HG02571 (cell line): ENCODE results near the gene CNTNAP5.
"Not testable (repeated sequence)": the region's sequence is repeated elsewhere in the genome, so short reads cannot be mapped to it uniquely, and the experiment has no call there.

Source experiments
- ATAC-seq: cut with Tn5 transposase; IDR thresholded peaks from one replicate; pipeline ENCODE4 v1.9.1; 2021; ENCODE audit warnings: mild to moderate bottlenecking, moderate library complexity; ENCODE audit not compliant: unreplicated experiment

CNTNAP5 gene

DNA sequence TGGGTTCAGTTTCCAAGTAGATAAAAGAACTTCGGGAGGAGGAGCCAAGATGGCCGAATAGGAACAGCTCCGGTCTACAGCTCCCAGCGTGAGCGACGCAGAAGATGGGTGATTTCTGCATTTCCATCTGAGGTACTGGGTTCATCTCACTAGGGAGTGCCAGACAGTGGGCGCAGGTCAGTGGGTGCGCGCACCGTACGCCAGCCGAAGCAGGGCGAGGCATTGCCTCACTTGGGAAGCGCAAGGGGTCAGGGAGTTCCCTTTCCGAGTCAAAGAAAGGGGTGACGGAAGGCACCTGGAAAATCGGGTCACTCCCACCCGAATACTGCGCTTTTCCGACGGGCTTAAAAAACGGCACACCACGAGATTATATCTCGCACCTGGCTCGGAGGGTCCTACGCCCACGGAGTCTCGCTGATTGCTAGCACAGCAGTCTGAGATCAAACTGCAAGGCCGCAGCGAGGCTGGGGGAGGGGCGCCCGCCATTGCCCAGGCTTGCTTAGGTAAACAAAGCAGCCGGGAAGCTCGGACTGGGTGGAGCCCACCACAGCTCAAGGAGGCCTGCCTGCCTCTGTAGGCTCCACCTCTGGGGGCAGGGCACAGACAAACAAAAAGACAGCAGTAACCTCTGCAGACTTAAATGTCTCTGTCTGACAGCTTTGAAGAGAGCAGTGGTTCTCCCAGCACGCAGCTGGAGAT lies 382.9 kb downstream of the CNTNAP5 start:
- ATAC-seq: not testable (repeated sequence)

- ATAC-seq: no peak
Observed at GRCh38 chr2:124424074-124424473, 399.0 kb downstream of the CNTNAP5 start.

GRCh38 chr2:124426122-124426521 lies 401.0 kb downstream of the CNTNAP5 start:
- no peak for ATAC-seq

DNA sequence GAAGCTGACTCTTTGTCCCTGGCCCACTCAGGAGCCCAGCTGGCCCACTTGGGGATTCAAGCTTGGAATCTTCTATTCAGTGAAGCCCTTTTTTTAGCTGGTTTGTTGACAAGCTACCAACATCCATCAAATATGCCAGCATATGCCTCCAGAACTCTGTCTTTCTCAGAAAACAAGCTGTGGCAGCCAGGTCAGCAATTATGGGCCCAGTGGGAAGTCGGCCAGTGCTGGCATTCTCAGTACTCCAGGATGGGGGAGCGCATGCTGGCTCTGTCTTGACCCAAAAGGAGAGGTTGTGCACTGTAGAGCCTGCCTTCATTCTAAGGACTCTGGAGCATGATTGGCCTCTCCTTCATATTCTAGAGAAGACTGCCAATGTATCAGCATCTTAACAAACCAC lies 401.5 kb downstream of the CNTNAP5 start:
- no peak for ATAC-seq

- ATAC-seq: no peak
Observed at GRCh38 chr2:124437811-124438210, 412.7 kb downstream of the CNTNAP5 start.

DNA sequence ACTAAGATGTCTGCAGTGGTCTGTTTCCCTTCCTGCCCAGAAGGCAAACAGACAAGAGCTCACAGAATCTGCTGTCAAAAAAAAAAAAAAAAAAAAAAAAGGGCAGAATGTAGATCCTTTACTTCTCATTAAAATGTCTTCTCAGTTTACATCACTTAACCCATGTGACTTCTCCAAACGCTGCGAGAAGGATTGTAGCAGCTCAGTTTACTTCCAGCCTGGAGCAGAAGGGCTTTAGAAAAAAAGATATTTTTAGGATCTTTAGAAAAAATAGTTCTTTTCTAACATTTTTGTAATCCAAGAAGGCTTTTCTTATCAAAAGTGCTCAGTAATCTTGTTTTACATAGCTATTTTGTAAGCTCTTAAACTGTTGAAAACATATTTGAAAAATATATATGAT lies 425.4 kb downstream of the CNTNAP5 start:
- ATAC-seq: no peak

DNA sequence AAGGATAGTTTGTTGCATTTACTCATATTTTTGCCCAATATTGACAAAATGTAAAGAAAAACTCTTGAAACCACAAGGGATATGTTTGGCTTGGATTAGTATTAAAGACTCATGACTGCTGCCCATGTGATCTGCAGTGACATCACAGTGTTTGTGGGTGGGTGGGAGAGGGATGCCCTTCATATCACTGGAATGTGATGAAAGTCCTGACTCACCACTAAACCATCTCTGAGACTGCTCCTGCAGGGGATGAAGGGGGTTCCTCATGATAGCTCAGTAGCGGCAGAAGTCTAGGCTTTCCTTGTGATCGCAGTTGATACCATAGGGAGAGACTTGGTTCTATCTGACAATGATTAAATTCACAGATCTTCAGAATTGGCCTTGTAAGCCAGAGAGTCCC lies 451.2 kb downstream of the CNTNAP5 start:
- ATAC-seq: no peak

- ATAC-seq: no peak
Observed at GRCh38 chr2:124478761-124479160, 453.7 kb downstream of the CNTNAP5 start.

DNA sequence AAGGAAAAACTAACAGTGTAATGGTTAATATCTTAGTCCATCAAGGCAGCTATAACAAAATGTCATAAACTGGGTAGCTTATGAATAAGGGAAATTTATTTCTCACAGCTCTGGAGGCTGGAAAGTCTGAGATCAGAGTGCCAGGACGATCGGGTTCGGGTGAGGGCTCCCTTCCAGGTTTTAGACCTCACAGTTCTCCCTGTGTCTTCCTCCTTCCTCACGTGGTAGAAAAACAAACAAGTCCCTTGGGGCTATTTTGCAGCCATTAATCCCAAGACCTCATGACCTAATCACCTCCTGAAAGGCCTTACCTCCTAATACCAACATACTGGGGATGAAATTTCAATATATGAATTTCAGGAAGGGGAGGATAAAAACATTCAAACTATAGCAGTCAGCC lies 455.9 kb downstream of the CNTNAP5 start:
- no peak for ATAC-seq

- ATAC-seq: no peak
Observed at GRCh38 chr2:124482044-124482443, 457.0 kb downstream of the CNTNAP5 start.

DNA sequence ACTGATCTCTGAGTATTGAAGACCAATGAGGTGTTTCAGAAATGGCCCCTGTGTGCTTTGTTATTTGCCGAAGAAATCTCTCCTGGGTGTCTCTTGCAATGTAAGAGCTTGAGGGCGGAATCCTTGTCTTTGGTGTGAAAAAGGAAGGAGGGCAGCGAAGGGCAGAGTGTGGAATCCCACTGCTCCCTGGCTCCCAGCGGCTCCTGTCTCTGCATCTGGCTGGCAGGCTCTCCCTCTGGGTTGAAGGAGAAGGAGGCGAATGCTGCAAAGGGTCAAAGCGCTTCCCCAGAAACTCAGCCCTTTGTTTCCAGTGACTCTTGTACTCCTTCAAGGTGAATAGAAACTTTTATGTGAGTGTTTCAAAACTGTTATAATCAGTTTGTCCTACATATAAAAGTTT lies 457.5 kb downstream of the CNTNAP5 start:
- ATAC-seq: no peak

DNA sequence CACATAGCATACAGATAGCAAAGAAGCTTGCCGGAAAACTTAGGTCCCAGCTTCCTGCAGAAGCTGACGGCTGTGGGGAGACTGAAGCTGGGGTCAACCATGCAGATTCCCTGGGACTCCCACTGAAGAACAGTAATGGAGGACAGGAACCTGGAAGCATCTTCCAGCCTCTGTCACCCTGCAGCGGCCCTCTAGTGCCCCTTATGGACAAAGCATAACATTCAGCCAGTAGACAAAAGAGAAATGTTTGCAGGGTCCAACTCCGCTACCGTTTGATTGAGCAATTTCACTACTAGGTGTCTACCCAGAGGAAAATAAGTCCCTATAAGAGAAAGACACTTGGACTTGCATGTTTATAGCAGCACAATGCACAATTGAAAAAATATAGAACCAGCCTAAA lies 460.6 kb downstream of the CNTNAP5 start:
- ATAC-seq: no peak

DNA sequence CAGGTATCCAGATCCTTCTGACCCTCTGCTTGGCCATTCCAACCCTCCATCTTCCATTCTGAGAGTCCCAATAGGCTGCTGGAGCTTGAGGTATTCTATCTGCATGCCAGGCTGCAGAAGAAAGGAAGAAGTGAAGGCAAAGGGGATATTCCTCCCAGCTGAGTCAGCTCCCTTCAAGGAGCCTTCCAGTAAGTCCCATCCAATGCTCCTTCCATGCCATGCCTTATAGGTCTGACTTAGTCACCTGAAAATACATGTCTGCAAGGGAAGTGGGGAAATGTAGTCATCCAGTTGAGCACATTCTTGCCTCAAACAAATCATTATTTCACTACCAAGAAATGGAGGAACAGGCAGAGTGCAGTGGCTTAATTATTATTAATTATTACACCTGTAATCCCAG lies 464.6 kb downstream of the CNTNAP5 start:
- no peak for ATAC-seq

DNA sequence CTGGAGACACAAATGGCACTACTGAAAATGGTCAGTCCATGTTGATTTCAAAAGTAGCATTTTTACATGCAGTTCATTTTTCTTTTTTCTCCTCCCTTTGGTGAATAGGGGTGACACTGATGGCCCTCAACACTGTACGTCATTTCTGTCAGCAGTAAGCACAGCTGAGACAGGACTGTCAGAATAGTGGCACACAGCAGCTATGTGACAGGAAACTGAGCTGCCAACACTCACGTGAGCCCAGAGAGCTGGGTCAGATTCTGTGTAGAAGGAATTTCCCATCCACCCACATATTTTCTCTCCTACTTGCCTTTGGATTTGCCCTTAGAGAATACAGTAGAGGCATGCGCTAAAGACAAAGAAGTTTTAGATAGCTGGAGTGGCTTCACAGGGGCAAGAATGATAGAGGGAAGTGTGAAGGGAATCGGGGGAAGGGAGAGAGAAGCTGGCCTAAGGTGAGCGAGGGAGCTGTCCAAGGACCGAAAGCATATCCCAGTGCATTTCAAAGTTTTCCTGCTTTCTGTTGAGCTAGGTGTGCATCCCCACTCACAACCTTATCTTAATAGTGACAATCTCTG lies 476.6 kb downstream of the CNTNAP5 start:
- ATAC-seq: no peak

DNA sequence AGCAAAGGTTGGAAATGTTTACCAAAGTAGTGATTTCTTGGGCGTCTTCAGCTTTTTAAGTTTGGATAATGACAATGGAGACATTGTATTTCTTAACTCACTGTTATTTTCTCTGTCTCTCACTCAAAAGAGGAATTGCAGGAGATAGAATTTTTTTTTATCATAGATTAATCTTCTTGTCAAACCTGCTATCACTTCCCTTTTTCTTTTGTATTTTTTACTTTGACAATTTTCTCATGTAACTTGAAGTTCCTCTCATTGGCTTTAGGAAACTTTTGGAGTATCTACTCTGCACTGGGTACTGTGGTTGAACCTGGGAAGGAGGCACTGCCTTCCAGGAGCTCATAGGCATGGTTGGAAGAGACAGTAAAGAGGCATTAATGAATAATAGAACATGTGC lies 489.1 kb downstream of the CNTNAP5 start:
- no peak for ATAC-seq

DNA sequence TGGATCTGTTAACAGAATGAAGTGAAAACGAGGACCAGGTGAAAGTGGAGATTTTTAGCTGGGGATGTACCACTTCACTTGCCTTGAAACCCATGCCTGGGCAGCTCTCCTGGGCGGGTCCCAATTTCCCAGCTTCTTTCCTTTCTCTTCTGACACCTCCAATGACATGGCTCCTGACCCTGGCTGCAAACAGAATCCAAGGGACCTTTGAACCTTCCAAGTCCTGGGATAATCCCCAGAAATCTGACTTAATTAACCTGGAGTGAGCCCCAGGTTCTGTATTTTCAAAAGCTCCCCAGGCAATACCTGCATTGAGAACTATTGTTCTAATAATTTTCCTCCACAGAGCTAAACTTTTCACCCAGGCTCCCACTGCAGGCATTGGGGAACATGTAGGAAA lies 495.9 kb downstream of the CNTNAP5 start:
- no peak for ATAC-seq

GRCh38 chr2:124523096-124523495 lies 498.0 kb downstream of the CNTNAP5 start:
- ATAC-seq: no peak

DNA sequence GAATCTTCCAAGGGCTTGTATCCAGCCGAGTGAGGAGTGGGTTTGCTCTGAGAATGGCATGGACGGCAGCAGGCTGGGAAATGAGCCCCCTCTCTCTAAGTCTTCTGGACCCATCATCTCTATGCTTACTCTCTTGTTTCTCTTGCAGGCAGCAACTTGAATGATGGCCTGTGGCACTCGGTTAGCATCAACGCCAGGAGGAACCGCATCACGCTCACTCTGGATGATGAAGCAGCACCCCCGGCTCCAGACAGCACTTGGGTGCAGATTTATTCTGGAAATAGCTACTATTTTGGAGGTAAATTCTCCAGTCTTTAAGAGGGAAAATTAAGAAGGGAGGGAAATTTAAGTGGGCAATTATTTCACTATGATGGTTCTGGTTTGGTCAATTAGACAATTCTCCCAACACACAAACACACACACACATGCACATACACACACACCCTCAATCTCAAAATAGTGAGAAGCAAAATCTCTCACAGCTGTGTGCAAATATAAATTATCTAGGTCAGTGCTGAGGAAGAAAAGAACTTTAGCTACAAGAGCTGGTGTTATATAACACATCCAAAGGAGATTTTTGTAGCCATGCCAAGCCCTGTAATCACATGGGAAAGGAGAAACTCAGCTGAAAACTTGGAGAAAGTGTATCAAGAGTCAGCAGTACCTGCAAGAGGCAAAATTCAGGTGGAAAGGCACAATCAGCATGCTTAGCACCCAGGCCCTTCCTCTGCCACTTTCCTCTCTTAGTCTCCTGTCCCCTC lies 499.2 kb downstream of the CNTNAP5 start:
- no peak for ATAC-seq

DNA sequence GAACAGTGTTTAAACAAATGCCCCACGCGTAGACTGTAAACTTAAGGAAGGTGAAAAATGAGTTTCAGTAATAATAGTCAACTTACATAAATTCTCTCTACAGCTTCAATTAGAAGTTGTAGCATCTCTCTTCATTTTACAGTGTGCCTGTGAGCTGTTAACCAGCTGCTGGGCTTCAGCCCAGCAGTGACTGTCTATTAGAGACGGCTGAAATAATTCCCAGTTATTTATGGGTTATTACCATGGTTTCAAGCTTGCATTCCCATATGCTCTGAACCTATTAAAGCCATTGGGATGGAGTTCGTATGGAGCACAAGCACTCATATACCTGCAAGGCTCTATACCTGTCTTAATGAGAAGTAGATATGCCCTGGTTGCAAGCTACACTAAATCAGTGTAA lies 501.1 kb downstream of the CNTNAP5 start:
- ATAC-seq: no peak

DNA sequence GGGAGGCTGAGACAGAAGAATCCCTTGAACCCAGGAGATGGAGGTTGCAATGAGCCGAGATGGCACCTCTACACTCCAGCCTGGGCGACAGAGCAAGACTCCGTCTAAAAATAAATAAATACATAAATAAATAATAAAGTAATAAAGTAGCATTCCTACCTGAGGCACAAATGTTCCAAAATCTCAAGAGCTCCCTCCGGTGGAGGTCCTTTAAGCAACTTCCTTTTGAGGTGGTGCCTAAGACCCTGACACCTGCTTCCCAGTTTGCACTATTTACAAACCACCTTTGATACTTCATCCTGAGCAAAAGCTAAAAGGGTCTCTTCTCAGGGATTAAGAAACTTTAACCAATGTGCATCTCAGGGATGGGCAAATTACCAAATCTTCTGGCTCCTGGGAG lies 505.1 kb downstream of the CNTNAP5 start:
- ATAC-seq: no peak

GRCh38 chr2:124533226-124533954 lies 508.3 kb downstream of the CNTNAP5 start:
- no peak for ATAC-seq

- no peak for ATAC-seq
Observed at GRCh38 chr2:124534028-124534427, 508.9 kb downstream of the CNTNAP5 start.
